WERI-Rb-1 (cell line): ENCODE measurements around the gene PIK3C2G.

Experiments used
- DNase-seq: peaks from one replicate; pipeline ENCODE4 v3.0.0-alpha.2; 2020
- H3K27ac ChIP-seq: fragments of 250-450 bp; sonication (Bioruptor Pico); 2 replicates; pipeline ENCODE4 v1.5.1; 2020; ENCODE audit warnings: mild to moderate bottlenecking, moderate library complexity
- H3K27me3 ChIP-seq: fragments of 250-450 bp; sonication (Bioruptor Pico); 2 replicates; pipeline ENCODE4 v1.5.1; 2021; ENCODE audit warnings: mild to moderate bottlenecking, low read depth, moderate library complexity; ENCODE audit not compliant: insufficient read depth, severe bottlenecking
- H3K36me3 ChIP-seq: fragments of 250-450 bp; sonication (Bioruptor Pico); 2 replicates; pipeline ENCODE4 v1.5.1; 2020; ENCODE audit warnings: mild to moderate bottlenecking, moderate library complexity
- H3K4me3 ChIP-seq: 2 replicates; pipeline ENCODE4 v1.5.1; 2011; ENCODE audit warnings: low read depth, mild to moderate bottlenecking, control low read depth, low read length
- H3K9me3 ChIP-seq: fragments of 250-450 bp; sonication (Bioruptor Pico); 2 replicates; pipeline ENCODE4 v1.5.1; 2021; ENCODE audit warnings: mild to moderate bottlenecking, moderate library complexity; ENCODE audit not compliant: severe bottlenecking
- CTCF ChIP-seq: IDR thresholded peaks from 2 replicates; pipeline ENCODE4 v1.5.1; 2011; ENCODE audit warnings: low read depth, mild to moderate bottlenecking, control low read depth, inconsistent platforms, low read length

PIK3C2G gene

GRCh38 chr12:18612971-18613370, 351.7 kb downstream of the PIK3C2G start:
- no peak overlapping the region for H3K27ac ChIP-seq
- no peak for TF ChIP-seq CTCF
- no peak for DNase-seq
- H3K4me3 ChIP-seq, result no peak overlapping the region
- H3K9me3 ChIP-seq, result no peaks in the 10 kb centered on the region
- H3K27me3 ChIP-seq, result no peaks in the 10 kb centered on the region
- H3K36me3 ChIP-seq, result no peaks in the 10 kb centered on the region

DNA sequence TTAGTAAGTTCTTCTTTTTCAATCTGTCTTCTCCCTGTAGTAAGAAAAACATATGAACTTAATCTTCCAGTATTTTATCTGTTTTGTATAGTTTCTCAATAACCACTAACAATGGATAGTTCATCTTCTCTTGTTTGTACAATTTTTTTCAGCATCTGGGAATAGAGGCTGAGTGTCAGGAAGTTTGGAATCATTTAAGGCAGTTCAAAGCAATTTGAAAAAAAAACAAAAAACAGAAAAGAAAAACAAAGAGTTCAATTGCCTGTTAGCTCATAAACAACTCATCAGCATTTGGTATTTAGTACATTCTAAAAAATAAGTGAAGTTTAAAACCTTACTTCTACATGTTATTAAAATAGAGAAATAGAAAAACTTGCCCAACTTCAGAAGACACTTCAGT, 359.7 kb downstream of the PIK3C2G start:
- Histone ChIP-seq H3K27ac (no peak overlapping the region), H3K27me3 (no peaks in the 10 kb centered on the region), H3K36me3 (no peaks in the 10 kb centered on the region), H3K4me3 (no peak overlapping the region), H3K9me3 (no peaks in the 10 kb centered on the region)
- TF ChIP-seq CTCF, result no peak
- DNase-seq, result no peak

DNA sequence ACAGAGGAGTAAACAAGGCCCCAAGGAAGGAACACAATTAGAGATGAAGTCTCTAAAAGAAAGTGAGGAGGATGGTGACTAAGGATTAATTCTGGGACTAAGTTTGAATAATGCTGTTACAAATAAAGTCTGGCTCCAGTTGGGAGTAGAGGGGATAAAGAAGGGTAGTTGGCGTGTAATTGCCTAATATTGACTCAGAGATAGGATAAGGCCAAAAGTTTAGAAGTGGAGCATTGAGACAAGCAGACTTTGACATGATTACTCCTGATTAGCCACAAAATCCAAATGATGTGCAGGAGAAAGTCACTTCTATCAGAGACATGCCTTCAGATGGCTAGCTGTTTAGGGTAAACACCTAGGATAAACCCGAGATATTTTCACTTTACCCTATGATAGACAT, 368.1 kb downstream of the PIK3C2G start:
- H3K27ac ChIP-seq, result no peak overlapping the region
- H3K27me3 ChIP-seq, result no peaks in the 10 kb centered on the region
- no peaks in the 10 kb centered on the region for H3K9me3 ChIP-seq
- H3K36me3 ChIP-seq, result no peaks in the 10 kb centered on the region
- DNase-seq, result no peak
- TF ChIP-seq CTCF, result no peak
- no peak overlapping the region for H3K4me3 ChIP-seq

DNA sequence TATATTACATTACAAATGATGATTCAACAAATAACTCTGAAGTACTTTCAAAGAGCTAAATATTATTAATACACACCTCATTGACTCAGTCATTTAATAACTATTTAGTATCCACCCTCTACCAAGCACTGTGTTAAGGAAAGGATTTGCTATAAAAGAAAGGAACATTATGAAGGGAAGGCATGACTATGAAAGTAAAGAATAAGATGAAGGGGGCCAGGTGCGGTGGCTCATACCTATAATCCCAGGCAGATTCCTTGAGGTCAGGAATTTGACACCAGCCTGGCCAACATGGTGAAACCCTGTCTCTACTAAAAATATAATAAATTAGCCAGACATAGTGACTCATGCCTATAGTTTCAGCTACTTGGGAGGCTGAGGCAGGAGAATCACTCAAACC, 368.6 kb downstream of the PIK3C2G start:
- Histone ChIP-seq H3K9me3 (no peaks in the 10 kb centered on the region), H3K27ac (no peak overlapping the region), H3K27me3 (no peaks in the 10 kb centered on the region), H3K4me3 (no peak overlapping the region), H3K36me3 (no peaks in the 10 kb centered on the region)
- no peak for DNase-seq
- no peak for TF ChIP-seq CTCF

- Histone ChIP-seq H3K27ac (no peak overlapping the region), H3K27me3 (no peaks in the 10 kb centered on the region), H3K36me3 (no peaks in the 10 kb centered on the region), H3K4me3 (no peak overlapping the region), H3K9me3 (no peaks in the 10 kb centered on the region)
- no peak for TF ChIP-seq CTCF
- no peak for DNase-seq
Measured at GRCh38 chr12:18631339-18631738, 370.0 kb downstream of the PIK3C2G start.

- no peaks in the 10 kb centered on the region for H3K9me3 ChIP-seq
- H3K27ac ChIP-seq, result no peak overlapping the region
- H3K4me3 ChIP-seq, result no peak overlapping the region
- no peaks in the 10 kb centered on the region for H3K36me3 ChIP-seq
- TF ChIP-seq CTCF, result no peak
- no peak for DNase-seq
- H3K27me3 ChIP-seq, result no peaks in the 10 kb centered on the region
Measured at GRCh38 chr12:18632848-18633247, 371.5 kb downstream of the PIK3C2G start.
